GM12801 (cell line): Measurements from ENCODE around the gene RGS16.

Source experiments
- CTCF ChIP-seq: IDR thresholded peaks from one replicate; pipeline ENCODE4 v1.5.1; 2011; ENCODE audit warnings: control low read depth; ENCODE audit not compliant: insufficient read length; ENCODE audit errors: extremely low read depth

RGS16 gene

GRCh38 chr1:182621906-182622305, 17.7 kb upstream of the RGS16 start:
- no peak for TF ChIP-seq CTCF

- TF ChIP-seq CTCF: no peak
Measured at GRCh38 chr1:182620924-182621585, 16.9 kb upstream of the RGS16 start.

GRCh38 chr1:182617734-182618351, 13.7 kb upstream of the RGS16 start:
- no peak for TF ChIP-seq CTCF

- TF ChIP-seq CTCF: no peak
Measured at GRCh38 chr1:182617014-182617429, 12.8 kb upstream of the RGS16 start.

- TF ChIP-seq CTCF: no peak
Measured at GRCh38 chr1:182616130-182617013, 12.2 kb upstream of the RGS16 start.

GRCh38 chr1:182615468-182616129, 11.4 kb upstream of the RGS16 start:
- no peak for TF ChIP-seq CTCF

GRCh38 chr1:182614796-182615454, 10.7 kb upstream of the RGS16 start:
- TF ChIP-seq CTCF: no peak
